Neuronal stem cell (in vitro differentiated cells): ENCODE results near the gene MAD1L1.

Experiments
- DNase-seq: peaks from one replicate; pipeline ENCODE4 v3.0.0-alpha.2; 2013; ENCODE audit warnings: low spot score
- H2AFZ ChIP-seq: one replicate; pipeline ENCODE4 v1.6.1; 2013; ENCODE audit warnings: mild to moderate bottlenecking, low read length, inconsistent platforms
- H2AK5ac ChIP-seq: 2 replicates; pipeline ENCODE4 v1.6.1; 2013; ENCODE audit warnings: low read depth, mild to moderate bottlenecking, inconsistent platforms, low read length, moderate library complexity, mixed read lengths
- H2BK120ac ChIP-seq: 2 replicates; pipeline ENCODE4 v1.6.1; 2013; ENCODE audit warnings: low read depth, mild to moderate bottlenecking, inconsistent platforms, low read length, moderate library complexity, mixed read lengths
- H2BK12ac ChIP-seq: one replicate; pipeline ENCODE4 v1.6.1; 2013; ENCODE audit warnings: low read length, inconsistent platforms
- H2BK15ac ChIP-seq: 2 replicates; pipeline ENCODE4 v1.6.1; 2013; ENCODE audit warnings: mild to moderate bottlenecking, low read length, inconsistent platforms, mixed read lengths
- H2BK5ac ChIP-seq: one replicate; pipeline ENCODE4 v1.6.1; 2013; ENCODE audit warnings: inconsistent platforms, mild to moderate bottlenecking, low read length, moderate library complexity
- H3K14ac ChIP-seq: one replicate; pipeline ENCODE4 v1.6.1; 2013; ENCODE audit warnings: low read length, inconsistent platforms
- H3K18ac ChIP-seq: 2 replicates; pipeline ENCODE4 v1.6.1; 2013; ENCODE audit warnings: low read length, inconsistent platforms
- H3K23ac ChIP-seq: 2 replicates; pipeline ENCODE4 v1.6.1; 2013; ENCODE audit warnings: low read depth, mild to moderate bottlenecking, mixed read lengths, low read length, inconsistent platforms; ENCODE audit not compliant: poor library complexity
- H3K27ac ChIP-seq: replicated peaks from 3 replicates; pipeline ENCODE4 v1.5.1; 2013; ENCODE audit warnings: low read length, inconsistent platforms
- H3K27me3 ChIP-seq, 3 experiments: 2 replicates each; pipeline ENCODE4 v1.6.1; 2013; ENCODE audit warnings: low read length in 3 of 3, mild to moderate bottlenecking in 2 of 3, inconsistent platforms in 1 of 3, low read depth in 1 of 3, mixed read lengths in 1 of 3, moderate library complexity in 1 of 3; ENCODE audit not compliant: control insufficient read depth in 3 of 3, insufficient read depth in 3 of 3
- H3K36me3 ChIP-seq, 2 donors: replicated peaks in 1 of 2; 2 replicates each; pipeline ENCODE4 v1.6.1; 2013; ENCODE audit warnings: low read length in 2 of 2; ENCODE audit not compliant: control insufficient read depth in 2 of 2, insufficient read depth in 2 of 2
- H3K4ac ChIP-seq: 2 replicates; pipeline ENCODE4 v1.6.1; 2013; ENCODE audit warnings: inconsistent platforms, mild to moderate bottlenecking, low read length, moderate library complexity
- H3K4me1 ChIP-seq, 2 donors: 1 replicate in 1 of 2; 2 replicates in 1 of 2; pipeline ENCODE4 v1.6.1; 2013; ENCODE audit warnings: low read length in 2 of 2, low read depth in 1 of 2; ENCODE audit not compliant: control insufficient read depth in 2 of 2, insufficient read depth in 1 of 2
- H3K4me2 ChIP-seq: one replicate; pipeline ENCODE4 v1.6.1; 2013; ENCODE audit warnings: mild to moderate bottlenecking, low read length, inconsistent platforms; ENCODE audit not compliant: insufficient read depth, poor library complexity, severe bottlenecking
- H3K4me3 ChIP-seq, 2 donors: 2 replicates each; pipeline ENCODE4 v1.5.1; 2013; ENCODE audit warnings: low read length in 2 of 2, mild to moderate bottlenecking in 2 of 2, inconsistent platforms in 1 of 2, moderate library complexity in 1 of 2
- H3K79me1 ChIP-seq: one replicate; pipeline ENCODE4 v1.6.1; 2013; ENCODE audit warnings: low read depth, mild to moderate bottlenecking, inconsistent platforms, low read length, moderate library complexity
- H3K9ac ChIP-seq: one replicate; pipeline ENCODE4 v1.6.1; 2013; ENCODE audit warnings: mild to moderate bottlenecking, low read depth, low read length, inconsistent platforms; ENCODE audit not compliant: poor library complexity
- H3K9me3 ChIP-seq, 2 donors: replicated peaks in 1 of 2; 2 replicates each; pipeline versions ENCODE3 to v1.6.1; 2013; ENCODE audit warnings: low read length in 2 of 2, mild to moderate bottlenecking in 2 of 2, inconsistent platforms in 1 of 2, low read depth in 1 of 2, mixed read lengths in 1 of 2, moderate library complexity in 1 of 2; ENCODE audit not compliant: control insufficient read depth in 2 of 2, insufficient read depth in 1 of 2
- H4K8ac ChIP-seq: one replicate; pipeline ENCODE4 v1.6.1; 2013; ENCODE audit warnings: low read depth, mild to moderate bottlenecking, inconsistent platforms, low read length, moderate library complexity
- H4K91ac ChIP-seq: one replicate; pipeline ENCODE4 v1.6.1; 2013; ENCODE audit warnings: low read length, low read depth, mild to moderate bottlenecking, inconsistent platforms; ENCODE audit not compliant: poor library complexity
- WGBS, 2 donors: extraction: QIAGEN DNeasy Blood & Tissue Kit; methylation state at CpG; one replicate each; pipeline ENCODE4 v1.1.7; 2013; ENCODE audit warnings: missing lambda C conversion rate in 2 of 2, mixed read lengths in 1 of 2; ENCODE audit not compliant: insufficient read length in 2 of 2, insufficient replicate concordance in 1 of 2; ENCODE audit errors: extremely low coverage in 2 of 2; 5-methylcytosine and 5-hydroxymethylcytosine counted together

Gene MAD1L1

DNA sequence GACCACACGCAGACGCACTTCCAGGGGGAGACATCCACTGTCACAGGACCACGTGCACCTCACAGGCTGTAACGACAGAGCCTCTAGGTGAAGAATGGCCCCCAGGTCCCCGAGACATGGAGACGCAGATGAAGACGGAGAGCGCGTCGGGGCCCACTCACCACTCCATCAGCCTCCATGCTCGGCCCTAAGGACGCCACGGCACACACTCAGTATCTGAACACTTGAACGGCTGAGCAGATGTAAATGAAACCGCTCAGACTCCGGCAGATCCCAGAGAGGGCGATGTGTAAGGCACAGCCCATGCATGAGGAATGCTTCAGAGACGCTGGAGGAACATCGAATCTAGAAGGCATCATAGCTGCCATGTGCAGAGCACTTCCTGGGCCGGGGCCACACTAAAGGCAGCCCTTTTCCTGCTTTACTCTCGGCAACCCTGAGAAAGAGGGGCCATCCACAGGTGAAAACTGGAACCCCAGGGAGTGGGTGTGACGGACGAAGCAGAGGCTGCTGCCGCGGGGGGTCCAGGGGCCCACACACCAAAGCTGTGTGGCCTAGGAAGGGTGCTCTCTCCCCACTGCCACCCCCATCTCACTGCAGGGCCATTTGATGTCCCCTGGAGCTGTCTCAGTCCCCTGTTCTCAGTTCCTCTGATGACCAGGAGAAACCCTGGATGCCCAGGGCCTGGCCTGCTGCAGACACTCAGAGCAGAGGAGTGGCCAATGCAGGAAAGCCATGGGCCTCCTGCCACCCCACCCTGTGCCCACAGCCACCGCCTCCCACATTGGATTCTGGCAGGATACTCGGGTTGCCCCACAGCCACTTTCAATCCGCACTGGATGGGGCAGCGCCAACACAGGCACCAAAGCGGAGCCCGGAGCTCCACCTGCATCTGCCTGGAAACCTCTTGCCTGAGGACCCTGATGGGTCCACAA is 253.8 kb downstream of the MAD1L1 start:
- WGBS, 2 donors = no CpG with 5 or more reads among the region's 31 CpGs
- no peak overlapping the region for H3K4me2 ChIP-seq
- no peak overlapping the region for H2AK5ac ChIP-seq
- H2BK15ac ChIP-seq = no peak overlapping the region
- no peak overlapping the region for H2BK12ac ChIP-seq
- no peak overlapping the region for H3K27ac ChIP-seq
- no peak overlapping the region for H3K4ac ChIP-seq
- H3K9me3 ChIP-seq = peaks cover 7 to 11% of the 10 kb centered on the region in 2 donors
- no peak overlapping the region for H2BK5ac ChIP-seq
- H3K18ac ChIP-seq = peak overlapping the region; percentile 57
- H3K4me1 ChIP-seq = no peaks in the 10 kb centered on the region
- H3K9ac ChIP-seq = no peak overlapping the region
- peaks cover 14 to 16% of the 10 kb centered on the region in 2 donors for H3K36me3 ChIP-seq
- no peak overlapping the region for H4K91ac ChIP-seq
- H3K23ac ChIP-seq = no peak overlapping the region
- no peak for DNase-seq
- peak overlapping the region; percentile 56 for H3K14ac ChIP-seq
- H3K4me3 ChIP-seq = peak overlapping the region in 1 of 2 donors; percentile 20
- no peak overlapping the region for H2AFZ ChIP-seq
- H3K27me3 ChIP-seq = no peaks in the 10 kb centered on the region
- no peak overlapping the region for H4K8ac ChIP-seq
- no peak overlapping the region for H2BK120ac ChIP-seq
- H3K79me1 ChIP-seq = peaks cover 2% of the 10 kb centered on the region

DNA sequence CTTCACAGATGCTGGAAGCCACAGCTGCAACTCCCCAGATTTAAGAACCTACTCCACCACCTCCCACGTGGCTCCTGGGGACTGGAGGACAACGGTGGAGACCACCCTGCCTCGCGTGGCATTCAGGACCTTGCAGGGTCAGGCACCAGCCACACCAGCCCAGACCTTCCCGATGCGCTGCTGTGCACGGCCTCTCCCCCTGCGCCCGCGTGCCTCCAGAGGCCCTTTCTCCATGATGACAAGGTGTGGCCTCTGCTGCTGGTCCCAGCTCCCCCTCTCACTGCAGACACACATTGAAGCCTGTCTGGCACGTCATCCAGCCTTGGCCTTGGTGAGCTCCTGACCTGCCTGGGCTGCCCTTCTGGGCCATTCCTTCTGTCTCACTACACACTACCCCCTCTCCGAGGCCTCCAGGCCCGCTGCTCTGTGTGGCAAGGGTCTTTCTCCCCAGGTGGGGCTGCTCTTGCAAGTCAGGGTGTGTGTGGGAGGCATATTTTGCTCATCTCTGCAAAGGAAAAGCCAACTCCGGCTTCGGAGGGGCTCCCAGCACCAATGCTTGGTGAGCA is 254.8 kb downstream of the MAD1L1 start:
- Histone ChIP-seq H4K91ac (no peak overlapping the region), H2AK5ac (no peak overlapping the region), H3K4ac (no peak overlapping the region), H2AFZ (no peak overlapping the region), H3K79me1 (peaks cover 2% of the 10 kb centered on the region), H3K4me3 (peak overlapping the region in 1 of 2 donors; percentile 61), H3K14ac (no peak overlapping the region), H3K27me3 (no peaks in the 10 kb centered on the region), H3K27ac (no peak overlapping the region), H2BK15ac (no peak overlapping the region), H3K4me1 (no peaks in the 10 kb centered on the region), H3K18ac (peak overlapping the region; percentile 77), H3K36me3 (peaks cover 14 to 16% of the 10 kb centered on the region in 2 donors), H4K8ac (no peak overlapping the region), H3K23ac (no peak overlapping the region), H2BK12ac (no peak overlapping the region), H2BK120ac (no peak overlapping the region), H3K4me2 (no peak overlapping the region), H3K9me3 (peaks cover 7 to 11% of the 10 kb centered on the region in 2 donors), H3K9ac (no peak overlapping the region), H2BK5ac (no peak overlapping the region)
- no CpG with 5 or more reads among the region's 15 CpGs for WGBS, 2 donors
- no peak for DNase-seq

DNA sequence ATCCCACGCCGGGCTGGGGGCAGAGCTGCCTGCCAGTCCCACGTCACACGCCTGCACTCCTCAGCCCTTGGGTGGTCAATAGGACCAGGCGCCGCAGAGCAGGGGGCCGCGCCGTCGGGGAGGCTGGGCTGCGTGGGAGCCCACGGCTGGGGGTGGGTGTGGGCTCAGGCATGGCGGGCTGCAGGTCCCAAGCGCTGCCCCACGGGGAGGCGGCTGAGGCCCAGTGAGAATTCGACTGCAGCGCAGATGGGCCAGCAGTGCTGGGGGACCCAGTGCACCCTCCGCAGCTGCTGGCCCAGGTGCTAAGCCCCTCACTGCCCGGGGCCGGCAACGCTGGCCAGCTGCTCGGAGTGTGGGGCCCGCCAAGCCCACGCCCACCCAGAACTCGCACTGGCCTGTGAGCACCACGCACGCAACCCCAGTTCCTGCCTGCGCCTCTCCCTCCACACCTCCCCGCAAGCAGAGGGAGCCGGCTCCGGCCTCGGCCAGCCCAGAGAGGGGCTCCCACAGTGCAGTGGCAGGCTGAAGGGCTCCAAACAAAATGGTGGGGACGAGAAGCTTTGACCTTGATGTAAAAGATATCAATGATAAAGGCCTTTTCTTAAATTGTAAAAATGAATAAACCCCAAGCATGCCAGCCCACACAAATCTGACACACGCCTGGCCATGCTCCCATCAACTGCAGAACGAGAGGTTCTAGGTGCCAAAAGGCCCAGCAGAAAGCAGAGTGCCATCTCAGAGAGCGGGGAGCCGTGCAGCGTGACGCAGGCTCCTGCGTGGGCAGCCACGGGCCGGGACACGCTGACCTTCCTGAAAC is 255.5 kb downstream of the MAD1L1 start:
- no peak for DNase-seq
- no CpG with 5 or more reads among the region's 44 CpGs for WGBS, 2 donors
- Histone ChIP-seq H2BK15ac (no peak overlapping the region), H3K4ac (no peak overlapping the region), H4K91ac (no peak overlapping the region), H3K27me3 (no peaks in the 10 kb centered on the region), H3K4me1 (no peaks in the 10 kb centered on the region), H3K9me3 (peaks cover 7 to 11% of the 10 kb centered on the region in 2 donors), H3K79me1 (peaks cover 2% of the 10 kb centered on the region), H4K8ac (no peak overlapping the region), H2BK12ac (no peak overlapping the region), H3K18ac (peak overlapping the region; percentile 77), H3K27ac (no peak overlapping the region), H3K4me3 (peak overlapping the region in 1 of 2 donors; percentile 61), H3K14ac (no peak overlapping the region), H2BK5ac (no peak overlapping the region), H3K23ac (no peak overlapping the region), H3K36me3 (peaks cover 14 to 16% of the 10 kb centered on the region in 2 donors), H2AK5ac (no peak overlapping the region), H2BK120ac (no peak overlapping the region), H3K4me2 (no peak overlapping the region), H3K9ac (no peak overlapping the region), H2AFZ (no peak overlapping the region)
